Pancreas (tissue), 10 donors: ENCODE measurements around the gene GALR1. TPM values are rescaled to one million over a fixed set of nuclear protein-coding genes. Genes with fewer than 3 reads are reported as not detected.
A peak's percentile ranks its signal among the peaks of the same experiment; 100 is the strongest.

ENCODE experiments used
- ATAC-seq, 4 donors: fragments of 200-7000 bp; cut with Tn5 transposase; one replicate each; pipeline versions ENCODE4 v1.8.0 to v1.9.1; 2020; ENCODE audit warnings: mild to moderate bottlenecking in 4 of 4, moderate library complexity in 4 of 4
- DNase-seq, 6 donors: peaks; one replicate each; pipeline ENCODE4 v3.0.0-alpha.2; 2020
- FAIRE-seq: peaks from 2 replicates; lab custom pipeline; 2012; peaks lifted over from hg19 to GRCh38; lab: Jason Lieb, UNC
- H3K27ac ChIP-seq, 4 donors: fragments of 200-600 bp; sonication (generic); 1 replicate in 3 of 4; 2 replicates in 1 of 4; pipeline versions ENCODE4 v1.5.0 to v1.8.0; 2020
- H3K27me3 ChIP-seq, 4 donors: fragments of 200-600 bp; one replicate each; pipeline ENCODE4 v1.8.0; 2021
- H3K36me3 ChIP-seq, 3 donors: fragments of 200-600 bp; sonication (generic) in 1 of 3; one replicate each; pipeline versions ENCODE4 v1.5.0 to v1.8.0; 2020 to 2021
- H3K4me1 ChIP-seq, 3 donors: fragments of 200-600 bp; one replicate each; pipeline ENCODE4 v1.8.0; 2021
- H3K4me3 ChIP-seq, 4 donors: fragments of 200-600 bp; sonication (generic) in 2 of 4; one replicate each; pipeline versions ENCODE4 v1.5.0 to v1.8.0; 2020 to 2021
- H3K9me3 ChIP-seq, 4 donors: fragments of 200-600 bp; one replicate each; pipeline ENCODE4 v1.8.0; 2021
- CTCF ChIP-seq, 4 donors: fragments of 200-600 bp; sonication (generic) in 3 of 4; IDR thresholded peaks; one replicate each; pipeline versions ENCODE4 v1.5.0 to v1.8.0; 2021; ENCODE audit warnings: antibody characterized with exemption in 4 of 4
- WGBS, 2 donors: extraction: QIAGEN DNeasy Blood & Tissue Kit; methylation state at CpG; one replicate each; pipeline ENCODE4 v1.1.7; 2013; 5-methylcytosine and 5-hydroxymethylcytosine counted together
- intact Hi-C, 3 donors: fragments of 100-400 bp; cut with DNase I; formaldehyde crosslinking; loops; one replicate each; pipeline versions ENCODE4 v1.11.1 to v1.14.2; 2022
- polyA plus RNA-seq, 2 donors: library from polyadenylated mRNA; stranded (reverse); fragments of 200-250 nt; gene quantifications; one replicate each; pipeline ENCODE4 v1.2.3, GENCODE V29; 2013
- total RNA-seq, 6 donors: library from RNA; stranded (reverse); fragmentation: NEBNext Ultra II Directional in 4 of 6; extraction: Animal tissue kit (Norgen Biotek cat#: 25700) in 4 of 6; gene quantifications; one replicate each; pipeline versions ENCODE4 v1.2.1 to v1.2.4, GENCODE V29; 2021 to 2023
- donor health status: healthy with polysubstance abuse.
- donor health status: DM: no; HTN: no; CAD: no; lungs with moderate emphysema.
- donor health status: DM: no; HTN: no; CAD: no.
- donor health status: control.
- donor health status: control.
- donor health status: Bipolar disorder and iron deficiency.
- donor health status: DM: yes; HTN: yes; CAD: no.
- donor health status: DM: no; HTN: no; CAD: no.
- donor health status: DM: no; HTN: no; CAD: no.
- donor health status: DM: yes; HTN: yes; CAD: no.

The GALR1 gene
- total and polyA plus RNA-seq, 8 donors, result under 0.01 to 0.16 (median 0.04) TPM; not detected in 2

- FAIRE-seq (no peak), DNase-seq (no peak), ATAC-seq (no peak)
- no peak overlapping the region for H3K27ac ChIP-seq
- peaks cover 0 to 35% (median 6%) of the 10 kb centered on the region in 4 donors for H3K27me3 ChIP-seq
- peak overlapping the region in 3 of 4 donors; percentile 5 to 39 (median 17) for H3K4me3 ChIP-seq
- no peaks in the 10 kb centered on the region for H3K36me3 ChIP-seq
- intact Hi-C loops, result no loop called here
- no peaks in the 10 kb centered on the region for H3K9me3 ChIP-seq
- no peaks in the 10 kb centered on the region for H3K4me1 ChIP-seq
- no peak for TF ChIP-seq CTCF (IDR thresholded peaks at IDR 0.05)
- 7 to 8% methylated on average over 22 of the region's 22 CpGs for WGBS, 2 donors
Measured at GRCh38 chr18:77248873-77249568, 627 bp upstream of the GALR1 start.

- DNase-seq (peak in 2 of 6 donors; percentile 55 to 68), ATAC-seq (peak in 2 of 4 donors; percentile 11 to 34), FAIRE-seq (no peak)
- Histone ChIP-seq H3K36me3 (no peaks in the 10 kb centered on the region), H3K9me3 (no peaks in the 10 kb centered on the region), H3K4me1 (no peaks in the 10 kb centered on the region), H3K27ac (no peak overlapping the region), H3K27me3 (peaks cover 0 to 35% (median 6%) of the 10 kb centered on the region in 4 donors), H3K4me3 (peak overlapping the region in 1 of 4 donors; percentile 39)
- TF ChIP-seq CTCF (IDR thresholded peaks at IDR 0.05), result no peak
- 2% methylated on average over 26 to 40 of the region's 40 CpGs for WGBS, 2 donors
- intact Hi-C loops, result no loop called here
Measured at GRCh38 chr18:77250501-77250925, 865 bp downstream of the GALR1 start.

- Histone ChIP-seq H3K4me3 (peak overlapping the region in 1 of 4 donors; percentile 39), H3K27ac (no peak overlapping the region), H3K9me3 (no peaks in the 10 kb centered on the region), H3K36me3 (no peaks in the 10 kb centered on the region), H3K4me1 (no peaks in the 10 kb centered on the region), H3K27me3 (peaks cover 0 to 35% (median 6%) of the 10 kb centered on the region in 4 donors)
- intact Hi-C loops, result no loop called here
- FAIRE-seq (no peak), DNase-seq (peak in 2 of 6 donors; percentile 56 to 67), ATAC-seq (peak in 1 of 4 donors; percentile 25)
- no peak for TF ChIP-seq CTCF (IDR thresholded peaks at IDR 0.05)
- 2% methylated on average over 61 to 67 of the region's 67 CpGs for WGBS, 2 donors
Measured at GRCh38 chr18:77250926-77251729, 1.5 kb downstream of the GALR1 start.

GRCh38 chr18:77251730-77252050 is 2.0 kb downstream of the GALR1 start:
- no peaks in the 10 kb centered on the region for H3K9me3 ChIP-seq
- no peak for FAIRE-seq
- intact Hi-C loops, result no loop called here
- no peak for DNase-seq
- H3K27ac ChIP-seq, result no peak overlapping the region
- no peaks in the 10 kb centered on the region for H3K36me3 ChIP-seq
- WGBS, 2 donors, result 3 to 5% methylated on average over 20 of the region's 20 CpGs
- no peak for ATAC-seq
- H3K4me3 ChIP-seq, result no peak overlapping the region
- no peaks in the 10 kb centered on the region for H3K4me1 ChIP-seq
- no peak for TF ChIP-seq CTCF (IDR thresholded peaks at IDR 0.05)
- peaks cover 0 to 35% (median 6%) of the 10 kb centered on the region in 4 donors for H3K27me3 ChIP-seq
